NCI-H1417 treated with DMSO at 0.1 percent for 48 hours (cell line): ENCODE results near the gene LBR.
A peak's percentile ranks its signal among the peaks of the same experiment; 100 is the strongest.

Experiments
- DNase-seq: peaks from one replicate; lab custom pipeline; 2025; lab: John Stamatoyannopoulos, UW

LBR gene

GRCh38 chr1:225446595-225446960 lies 18.7 kb upstream of the LBR start:
- no peak for DNase-seq

GRCh38 chr1:225445639-225446594 lies 18.1 kb upstream of the LBR start:
- peak; percentile 29 for DNase-seq

GRCh38 chr1:225442123-225442505 lies 14.3 kb upstream of the LBR start:
- no peak for DNase-seq

GRCh38 chr1:225441314-225442122 lies 13.7 kb upstream of the LBR start:
- no peak for DNase-seq

- no peak for DNase-seq
These were observed 12.8 kb upstream of the LBR start for GRCh38 chr1:225440380-225441221.

- no peak for DNase-seq
These were observed 10.0 kb upstream of the LBR start for GRCh38 chr1:225437710-225438437.

GRCh38 chr1:225435957-225436392 lies 8.1 kb upstream of the LBR start:
- DNase-seq: no peak

GRCh38 chr1:225435487-225435886 lies 7.6 kb upstream of the LBR start:
- DNase-seq: no peak

- no peak for DNase-seq
These were observed 7.2 kb upstream of the LBR start for GRCh38 chr1:225435076-225435475.

GRCh38 chr1:225434046-225434445 lies 6.2 kb upstream of the LBR start:
- DNase-seq: no peak

- DNase-seq: no peak
These were observed 3.4 kb upstream of the LBR start for GRCh38 chr1:225431081-225431863.

- no peak for DNase-seq
These were observed 2.5 kb upstream of the LBR start for GRCh38 chr1:225430301-225430700.

- DNase-seq: no peak
These were observed 1.1 kb upstream of the LBR start for GRCh38 chr1:225428881-225429455.

GRCh38 chr1:225428068-225428880 lies 436 bp upstream of the LBR start:
- peak; percentile 80 for DNase-seq

GRCh38 chr1:225426395-225427234 lies 1.2 kb downstream of the LBR start:
- no peak for DNase-seq

- DNase-seq: no peak
These were observed 2.5 kb downstream of the LBR start for GRCh38 chr1:225425201-225425786.

GRCh38 chr1:225424562-225425200 lies 3.2 kb downstream of the LBR start:
- no peak for DNase-seq

- DNase-seq: no peak
These were observed 4.4 kb downstream of the LBR start for GRCh38 chr1:225423518-225423855.
